Lung (tissue), 12 donors: ENCODE data around the gene PRSS56. TPM values are rescaled to one million over a fixed set of nuclear protein-coding genes. Genes with fewer than 3 reads are reported as not detected.

ENCODE experiments used
- ATAC-seq: fragments of 200-7000 bp; cut with Tn5 transposase; one replicate; pipeline ENCODE4 v1.9.1; 2020; ENCODE audit warnings: moderate number of reproducible peaks; ENCODE audit not compliant: insufficient read depth, low FRiP score
- DNase-seq, 3 donors: peaks; one replicate each; pipeline ENCODE4 v3.0.0-alpha.2; 2013 to 2017
- H3K27ac ChIP-seq, 2 donors: one replicate each; pipeline ENCODE4 v1.5.1; 2013; ENCODE audit warnings: mild to moderate bottlenecking in 2 of 2, moderate library complexity in 2 of 2, control low read depth in 1 of 2, inconsistent platforms in 1 of 2, low read depth in 1 of 2, low read length in 1 of 2
- H3K27me3 ChIP-seq, 3 donors: one replicate each; pipeline ENCODE4 v1.5.1; 2013; ENCODE audit warnings: low read length in 2 of 3; ENCODE audit not compliant: control insufficient read depth in 3 of 3, insufficient read depth in 3 of 3
- H3K36me3 ChIP-seq, 4 donors: one replicate each; pipeline ENCODE4 v1.5.1; 2013; ENCODE audit warnings: low read length in 4 of 4, mild to moderate bottlenecking in 1 of 4, moderate library complexity in 1 of 4; ENCODE audit not compliant: control insufficient read depth in 4 of 4, insufficient read depth in 4 of 4
- H3K4me1 ChIP-seq, 5 donors: one replicate each; pipeline ENCODE4 v1.5.1; 2013; ENCODE audit warnings: low read length in 5 of 5, mild to moderate bottlenecking in 2 of 5, moderate library complexity in 1 of 5; ENCODE audit not compliant: control insufficient read depth in 5 of 5, insufficient read depth in 5 of 5
- H3K4me3 ChIP-seq: one replicate; pipeline ENCODE4 v1.5.1; 2013; ENCODE audit warnings: mild to moderate bottlenecking, control low read depth, moderate library complexity
- H3K9ac ChIP-seq, 2 donors: one replicate each; pipeline ENCODE4 v1.5.1; 2013; ENCODE audit warnings: low read length in 2 of 2, control low read depth in 1 of 2; ENCODE audit not compliant: insufficient read depth in 1 of 2
- H3K9me3 ChIP-seq, 4 donors: one replicate each; pipeline ENCODE4 v1.5.1; 2013; ENCODE audit warnings: low read length in 3 of 4, mild to moderate bottlenecking in 1 of 4, moderate library complexity in 1 of 4; ENCODE audit not compliant: control insufficient read depth in 4 of 4, insufficient read depth in 3 of 4
- CTCF ChIP-seq: IDR thresholded peaks from 2 replicates; pipeline ENCODE4 v1.5.1; 2012; ENCODE audit warnings: mild to moderate bottlenecking; ENCODE audit errors: control extremely low read depth, extremely low read depth
- WGBS, 2 donors: extraction: QIAGEN DNeasy Blood & Tissue Kit; methylation state at CpG; one replicate each; pipeline ENCODE4 v1.1.7; 2013; 5-methylcytosine and 5-hydroxymethylcytosine counted together
- polyA plus RNA-seq, 2 donors: library from polyadenylated mRNA; stranded (reverse); fragments of 200-250 nt; gene quantifications; one replicate each; pipeline ENCODE4 v1.2.1, GENCODE V29; 2013
- total RNA-seq, 2 donors: library from RNA; depleted of rRNA in 1 of 2; stranded (reverse); fragments of >200 nt in 1 of 2; gene quantifications; one replicate each; pipeline ENCODE4 v1.2.1, GENCODE V29; 2014 to 2021
- donor health status: control.
- donor health status: control.
- donor health status: Bipolar disorder and iron deficiency.
- donor health status: healthy.
- donor health status: DM: yes; HTN: yes; CAD: no.

The PRSS56 gene
- total and polyA plus RNA-seq, 4 donors, result not detected

GRCh38 chr2:232525791-232526371 is 5.7 kb downstream of the PRSS56 start, which contains the start of gene CHRND:
TSS of gene CHRND (plus strand) at chr2:232526160. CDS start at chr2:232526216, 56 bp downstream.
- DNase-seq, result peak; percentile 56 to 72 (median 63)
- Histone ChIP-seq H3K27ac (no peak within 1 kb of the TSS), H3K36me3 (no peaks in the 10 kb centered on the region), H3K9ac (no peak within 1 kb of the TSS), H3K9me3 (no peaks in the 10 kb centered on the region), H3K4me1 (peaks cover 0 to 8% (median 4%) of the 10 kb centered on the region in 5 donors), H3K27me3 (peaks cover 14 to 26% (median 17%) of the 10 kb centered on the region in 3 donors), H3K4me3 (no peak within 1 kb of the TSS)
- ATAC-seq, result no peak
- WGBS, 2 donors, result 18 to 19% methylated on average over 16 to 18 of the region's 18 CpGs
- TF ChIP-seq CTCF, result no peak

- no peak for ATAC-seq
- H3K4me3 ChIP-seq, result no peak overlapping the region
- no peak overlapping the region for H3K9ac ChIP-seq
- H3K27me3 ChIP-seq, result peaks cover 14 to 23% (median 16%) of the 10 kb centered on the region in 3 donors
- no peak for DNase-seq
- H3K4me1 ChIP-seq, result peaks cover 0 to 8% (median 4%) of the 10 kb centered on the region in 5 donors
- no peak overlapping the region for H3K27ac ChIP-seq
- no peaks in the 10 kb centered on the region for H3K9me3 ChIP-seq
- TF ChIP-seq CTCF, result no peak
- no peaks in the 10 kb centered on the region for H3K36me3 ChIP-seq
- WGBS, 2 donors, result 71 to 72% methylated on average over 13 of the region's 13 CpGs
Observed at GRCh38 chr2:232526372-232526941, 6.3 kb downstream of the PRSS56 start.

- WGBS, 2 donors, result 74 to 86% methylated on average over 6 of the region's 6 CpGs
- Histone ChIP-seq H3K9me3 (no peaks in the 10 kb centered on the region), H3K27me3 (peaks cover 9 to 15% (median 10%) of the 10 kb centered on the region in 3 donors), H3K4me3 (no peak overlapping the region), H3K9ac (no peak overlapping the region), H3K4me1 (peaks cover 0 to 8% (median 4%) of the 10 kb centered on the region in 5 donors), H3K36me3 (no peaks in the 10 kb centered on the region), H3K27ac (no peak overlapping the region)
- no peak for DNase-seq
- ATAC-seq, result no peak
- no peak for TF ChIP-seq CTCF
Observed at GRCh38 chr2:232527905-232528470, 7.8 kb downstream of the PRSS56 start.
